ENCODE measurements around the gene TENM4.
A peak's percentile ranks its signal among the peaks of the same experiment; 100 is the strongest.

Gene TENM4

GRCh38 chr11:79312617-79313529 is 128.0 kb downstream of the TENM4 start:
- no peak overlapping the region for H3K4me3 ChIP-seq (ENCODE audit: low read depth, low read length)
- TF ChIP-seq, protein P1, sequence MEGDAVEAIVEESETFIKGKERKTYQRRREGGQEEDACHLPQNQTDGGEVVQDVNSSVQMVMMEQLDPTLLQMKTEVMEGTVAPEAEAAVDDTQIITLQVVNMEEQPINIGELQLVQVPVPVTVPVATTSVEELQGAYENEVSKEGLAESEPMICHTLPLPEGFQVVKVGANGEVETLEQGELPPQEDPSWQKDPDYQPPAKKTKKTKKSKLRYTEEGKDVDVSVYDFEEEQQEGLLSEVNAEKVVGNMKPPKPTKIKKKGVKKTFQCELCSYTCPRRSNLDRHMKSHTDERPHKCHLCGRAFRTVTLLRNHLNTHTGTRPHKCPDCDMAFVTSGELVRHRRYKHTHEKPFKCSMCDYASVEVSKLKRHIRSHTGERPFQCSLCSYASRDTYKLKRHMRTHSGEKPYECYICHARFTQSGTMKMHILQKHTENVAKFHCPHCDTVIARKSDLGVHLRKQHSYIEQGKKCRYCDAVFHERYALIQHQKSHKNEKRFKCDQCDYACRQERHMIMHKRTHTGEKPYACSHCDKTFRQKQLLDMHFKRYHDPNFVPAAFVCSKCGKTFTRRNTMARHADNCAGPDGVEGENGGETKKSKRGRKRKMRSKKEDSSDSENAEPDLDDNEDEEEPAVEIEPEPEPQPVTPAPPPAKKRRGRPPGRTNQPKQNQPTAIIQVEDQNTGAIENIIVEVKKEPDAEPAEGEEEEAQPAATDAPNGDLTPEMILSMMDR (IDR thresholded peaks at IDR 0.05; ENCODE audit: low read depth, low read length, missing control alignments) = no peak
- no peak for DNase-seq (ENCODE audit: low read depth)

DNA sequence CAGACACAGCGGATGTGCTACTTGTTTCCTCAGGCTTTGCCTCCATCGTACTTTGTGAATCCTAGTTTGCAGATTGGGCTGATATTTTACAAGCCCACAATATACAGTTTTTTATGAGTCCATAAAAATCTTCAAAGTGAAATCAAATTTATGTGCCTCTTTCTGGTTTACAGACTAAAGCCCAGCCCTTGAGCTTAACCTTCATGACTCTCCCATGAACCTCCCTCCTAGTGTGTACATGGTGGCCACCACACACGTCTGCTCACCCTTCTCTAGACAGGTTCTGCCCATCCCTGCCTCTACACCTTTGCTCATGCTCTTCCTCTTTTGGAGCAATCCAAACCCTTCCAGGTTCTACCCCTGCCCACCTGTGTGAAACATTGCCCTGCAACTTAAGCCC is 129.4 kb downstream of the TENM4 start:
- H3K4me3 ChIP-seq (ENCODE audit: low read depth, low read length) = no peak overlapping the region
- TF ChIP-seq, protein P1 (IDR thresholded peaks at IDR 0.05; ENCODE audit: low read depth, low read length, missing control alignments) = no peak
- DNase-seq (ENCODE audit: low read depth) = no peak

GRCh38 chr11:79309407-79309806 is 131.4 kb downstream of the TENM4 start:
- DNase-seq (ENCODE audit: low read depth) = no peak
- H3K4me3 ChIP-seq (ENCODE audit: low read depth, low read length) = no peak overlapping the region
- TF ChIP-seq, protein P1 (IDR thresholded peaks at IDR 0.05; ENCODE audit: low read depth, low read length, missing control alignments) = no peak

GRCh38 chr11:79308429-79308828 is 132.4 kb downstream of the TENM4 start:
- TF ChIP-seq, protein P1 (IDR thresholded peaks at IDR 0.05; ENCODE audit: low read depth, low read length, missing control alignments) = no peak
- no peak for DNase-seq (ENCODE audit: low read depth)
- no peak overlapping the region for H3K4me3 ChIP-seq (ENCODE audit: low read depth, low read length)

DNA sequence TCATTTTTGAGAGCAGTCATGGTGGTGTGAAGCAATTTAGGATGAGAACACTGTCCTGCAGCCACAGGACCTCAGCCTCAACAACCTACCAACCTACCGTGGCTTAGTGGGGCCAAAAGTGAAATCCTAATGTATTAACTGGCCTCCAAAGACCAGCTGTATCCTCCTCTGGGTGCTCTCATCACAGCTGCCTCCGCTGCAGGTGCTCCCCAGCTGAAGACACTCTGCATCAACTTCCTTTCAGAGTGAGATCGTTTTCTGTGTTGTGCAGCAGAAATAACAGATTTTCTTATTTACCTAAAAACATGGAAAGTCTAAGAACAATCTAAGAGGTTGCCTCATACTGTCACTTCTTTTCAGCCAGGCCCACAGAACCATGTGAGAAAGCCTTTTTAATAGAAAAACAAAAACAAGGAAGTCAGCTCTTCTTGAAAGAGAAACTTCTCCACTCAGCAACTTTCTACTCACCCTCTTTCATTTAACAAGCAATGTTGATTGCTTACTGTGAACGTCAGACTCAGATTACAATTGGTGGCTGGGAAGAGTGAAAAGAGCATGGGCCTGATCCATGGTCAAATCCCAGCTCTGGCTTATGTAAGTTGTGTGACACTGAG is 136.1 kb downstream of the TENM4 start:
- DNase-seq (ENCODE audit: low read depth) = peak; percentile 4
- TF ChIP-seq, protein P1 (IDR thresholded peaks at IDR 0.05; ENCODE audit: low read depth, low read length, missing control alignments) = no peak
- no peak overlapping the region for H3K4me3 ChIP-seq (ENCODE audit: low read depth, low read length)

- no peak overlapping the region for H3K4me3 ChIP-seq (ENCODE audit: low read depth, low read length)
- no peak for DNase-seq (ENCODE audit: low read depth)
- TF ChIP-seq, protein P1 (IDR thresholded peaks at IDR 0.05; ENCODE audit: low read depth, low read length, missing control alignments) = no peak
Measured at GRCh38 chr11:79296141-79296540, 144.7 kb downstream of the TENM4 start.
